Measurements from ENCODE around the gene TNFSF15. TPM values are rescaled to one million over a fixed set of nuclear protein-coding genes. Genes with fewer than 3 reads are reported as not detected.

Gene TNFSF15
- total and polyA plus RNA-seq, 2 donors (not counting 3 experiments of a cell fraction or from before 2014, with no cell fraction given), result 8.4 to 14.3 TPM

GRCh38 chr9:114777821-114778609 is 27.8 kb downstream of the TNFSF15 start:
- Histone ChIP-seq H3K27me3 (ENCODE audit: control insufficient read depth in 2 of 2, insufficient read depth in 2 of 2, low read length in 2 of 2) (no peaks in the 10 kb centered on the region), H3K4me2 (ENCODE audit: insufficient read depth, low read length) (no peak overlapping the region), H3K27ac (ENCODE audit: insufficient read depth, low read depth, low read length) (peak overlapping the region; percentile 54), H3K9ac (replicated peaks; ENCODE audit: extremely low read depth, insufficient read depth, low read length) (no peak overlapping the region), H4K20me1 (replicated peaks; ENCODE audit: control insufficient read depth, extremely low read depth, insufficient read depth, low read length) (no peaks in the 10 kb centered on the region), H3K4me1 (ENCODE audit: control insufficient read depth, extremely low read depth, insufficient read depth, low read length) (peaks cover 31% of the 10 kb centered on the region), H3K9me3 (replicated peaks; ENCODE audit: control insufficient read depth, insufficient read depth, low read length) (no peaks in the 10 kb centered on the region), H3K4me3 (replicated peaks in 1 of 3; ENCODE audit: insufficient read depth in 1 of 3, low read depth in 1 of 3, low read length in 3 of 3) (no peak overlapping the region), H3K79me2 (ENCODE audit: control insufficient read depth, insufficient read depth, low read length) (no peaks in the 10 kb centered on the region), H3K9me1 (replicated peaks; ENCODE audit: control insufficient read depth, extremely low read depth, insufficient read depth, low read length) (no peaks in the 10 kb centered on the region), H2AFZ (ENCODE audit: low read depth, low read length) (peak overlapping the region; percentile 40), H3K36me3 (ENCODE audit: control insufficient read depth in 2 of 2, extremely low read depth in 1 of 2, insufficient read depth in 2 of 2, low read length in 2 of 2) (no peaks in the 10 kb centered on the region)
- intact Hi-C loops (cut with micrococcal nuclease), result loop anchor here (5.0 kb wide), 1 partner anchor 49 kb away; no protein-coding TSS in a partner anchor
- DNase-seq (ENCODE audit: low read depth, low spot score) (peak; percentile 60), FAIRE-seq (no peak)
- ChIA-PET POLR2A (no interaction called here), CTCF (interaction anchor here (1.1 to 3.0 kb wide), 2 partner anchors 27 to 130 kb away, joined by 3 to 15 read pairs; no protein-coding TSS in a partner anchor)
- dilution Hi-C loops (cut with MboI; ENCODE audit: extremely low pct_ligation_motif_present, low sequenced_read_pairs), result no loop called here
- TF ChIP-seq JUN (IDR thresholded peaks at IDR 0.05; ENCODE audit: borderline replicate concordance, insufficient read depth, insufficient read length, low read depth) (no peak), MYC (IDR thresholded peaks at IDR 0.05; ENCODE audit: low read depth, low read length) (no peak), POLR2AphosphoS5 (IDR thresholded peaks at IDR 0.05; ENCODE audit: insufficient read depth, low read depth, low read length) (no peak), FOS (IDR thresholded peaks at IDR 0.05; ENCODE audit: borderline replicate concordance, insufficient read depth, low read length) (no peak)
- BruUV-seq (replicated peaks), result no TSS peak

GRCh38 chr9:114776683-114777399 is 29.0 kb downstream of the TNFSF15 start:
- H3K79me2 ChIP-seq (ENCODE audit: control insufficient read depth, insufficient read depth, low read length), result no peaks in the 10 kb centered on the region
- intact Hi-C loops (cut with micrococcal nuclease) (loop anchor here (5.0 kb wide), 1 partner anchor 50 kb away; no protein-coding TSS in a partner anchor), dilution Hi-C loops (cut with MboI; ENCODE audit: extremely low pct_ligation_motif_present, low sequenced_read_pairs) (no loop called here)
- H3K9me3 ChIP-seq (replicated peaks; ENCODE audit: control insufficient read depth, insufficient read depth, low read length), result no peaks in the 10 kb centered on the region
- H3K4me2 ChIP-seq (ENCODE audit: insufficient read depth, low read length), result no peak overlapping the region
- no peaks in the 10 kb centered on the region for H3K9me1 ChIP-seq (replicated peaks; ENCODE audit: control insufficient read depth, extremely low read depth, insufficient read depth, low read length)
- no peak for TF ChIP-seq GATA2 (IDR thresholded peaks at IDR 0.05; ENCODE audit: insufficient read depth, insufficient read length, low read depth, low read length)
- no peak for TF ChIP-seq MYC (IDR thresholded peaks at IDR 0.05; ENCODE audit: low read depth, low read length)
- TF ChIP-seq JUN (IDR thresholded peaks at IDR 0.05; ENCODE audit: borderline replicate concordance, insufficient read depth, insufficient read length, low read depth), result no peak
- TF ChIP-seq POLR2AphosphoS5 (IDR thresholded peaks at IDR 0.05; ENCODE audit: insufficient read depth, low read depth, low read length), result no peak
- no peak for TF ChIP-seq CTCF (IDR thresholded peaks at IDR 0.05; ENCODE audit: extremely low read depth in 1 of 2, insufficient read depth in 1 of 2, low read depth in 1 of 2, low read length in 2 of 2)
- TF ChIP-seq EZH2 (IDR thresholded peaks at IDR 0.05; ENCODE audit: borderline replicate concordance, low read depth, low read length, severe bottlenecking), result no peak
- no peak for TF ChIP-seq POLR2A (IDR thresholded peaks at IDR 0.05; ENCODE audit: low read depth, low read length)
- TF ChIP-seq FOS (IDR thresholded peaks at IDR 0.05; ENCODE audit: borderline replicate concordance, insufficient read depth, low read length), result no peak
- POLR2A ChIA-PET, result no interaction called here
- H3K27me3 ChIP-seq (ENCODE audit: control insufficient read depth in 2 of 2, insufficient read depth in 2 of 2, low read length in 2 of 2), result no peaks in the 10 kb centered on the region
- no peaks in the 10 kb centered on the region for H3K36me3 ChIP-seq (ENCODE audit: control insufficient read depth in 2 of 2, extremely low read depth in 1 of 2, insufficient read depth in 2 of 2, low read length in 2 of 2)
- no peaks in the 10 kb centered on the region for H4K20me1 ChIP-seq (replicated peaks; ENCODE audit: control insufficient read depth, extremely low read depth, insufficient read depth, low read length)
- H2AFZ ChIP-seq (ENCODE audit: low read depth, low read length), result no peak overlapping the region
- DNase-seq (ENCODE audit: low read depth, low spot score) (no peak), FAIRE-seq (no peak)
- CTCF ChIA-PET, result interaction anchor here (3.0 kb wide), 1 partner anchor 131 kb away, joined by 15 read pairs; no protein-coding TSS in a partner anchor
- peaks cover 31% of the 10 kb centered on the region for H3K4me1 ChIP-seq (ENCODE audit: control insufficient read depth, extremely low read depth, insufficient read depth, low read length)
- no peak overlapping the region for H3K27ac ChIP-seq (ENCODE audit: insufficient read depth, low read depth, low read length)
- H3K4me3 ChIP-seq (replicated peaks in 1 of 3; ENCODE audit: insufficient read depth in 1 of 3, low read depth in 1 of 3, low read length in 3 of 3), result no peak overlapping the region
- no peak overlapping the region for H3K9ac ChIP-seq (replicated peaks; ENCODE audit: extremely low read depth, insufficient read depth, low read length)
- no TSS peak for BruUV-seq (replicated peaks)
